IMR-90 (cell line): ENCODE data around the gene PCSK6. TPM values are rescaled to one million over a fixed set of nuclear protein-coding genes. Genes with fewer than 3 reads are reported as not detected.

Source experiments
- ATAC-seq: fragments of 200-7000 bp; cut with Tn5 transposase; 2 replicates; pipeline ENCODE4 v1.9.1; 2020; ENCODE audit warnings: low read depth, mild to moderate bottlenecking, moderate library complexity
- BruUV-seq: library from RNA; stranded (reverse); fragments of 400-500 nt; replicated peaks from 2 replicates; lab custom pipeline; 2021; lab: Mats Ljungman, UMichigan
- CTCF ChIA-PET: fragments of 300-600 bp; formaldehyde crosslinking; extraction: SDS; loops from one replicate; lab custom pipeline; 2021; ENCODE audit warnings: antibody characterized with exemption; lab: Yijun Ruan, JAX
- POLR2A ChIA-PET: fragments of 300-600 bp; sonication (Branson Sonifier 250); formaldehyde crosslinking; loops from one replicate; lab custom pipeline; 2022; ENCODE audit warnings: antibody characterized with exemption; ENCODE audit not compliant: unreplicated experiment; lab: Charles Lee
- DNase-seq: peaks from one replicate; pipeline ENCODE4 v3.0.0; 2013
- H2AFZ ChIP-seq: replicated peaks from 2 replicates; pipeline ENCODE3; 2013; ENCODE audit warnings: low read length, mild to moderate bottlenecking; ENCODE audit not compliant: poor library complexity
- H2AK5ac ChIP-seq: 2 replicates; pipeline ENCODE4 v1.6.1; 2013; ENCODE audit warnings: low read depth, low read length, inconsistent platforms
- H2AK9ac ChIP-seq: replicated peaks from 2 replicates; pipeline ENCODE3; 2013; ENCODE audit warnings: mild to moderate bottlenecking, low read depth, low read length, moderate library complexity; ENCODE audit not compliant: poor library complexity
- H2BK120ac ChIP-seq: 2 replicates; pipeline ENCODE4 v1.6.1; 2013; ENCODE audit warnings: low read depth, low read length, inconsistent platforms
- H2BK15ac ChIP-seq: 3 replicates; pipeline ENCODE4 v1.6.1; 2013; ENCODE audit warnings: low read depth, low read length, inconsistent platforms
- H2BK20ac ChIP-seq: 2 replicates; pipeline ENCODE4 v1.6.1; 2013; ENCODE audit warnings: low read depth, mild to moderate bottlenecking, inconsistent platforms, low read length, moderate library complexity
- H2BK5ac ChIP-seq: 2 replicates; pipeline ENCODE4 v1.6.1; 2013; ENCODE audit warnings: mild to moderate bottlenecking, low read depth, low read length, inconsistent platforms; ENCODE audit not compliant: poor library complexity, severe bottlenecking
- H3K14ac ChIP-seq: replicated peaks from 2 replicates; pipeline ENCODE4 v1.6.1; 2013; ENCODE audit warnings: low read depth, low read length, inconsistent platforms
- H3K18ac ChIP-seq: 2 replicates; pipeline ENCODE4 v1.6.1; 2013; ENCODE audit warnings: low read depth, low read length, control low read depth
- H3K23ac ChIP-seq: 2 replicates; pipeline ENCODE4 v1.6.1; 2013; ENCODE audit warnings: low read depth, low read length, inconsistent platforms
- H3K27ac ChIP-seq: 2 replicates; pipeline ENCODE4 v1.5.1; 2013; ENCODE audit warnings: mild to moderate bottlenecking, control low read depth, low read length; ENCODE audit not compliant: insufficient read depth
- H3K27me3 ChIP-seq: 2 replicates; pipeline ENCODE4 v1.6.1; 2013; ENCODE audit warnings: low read length; ENCODE audit not compliant: control insufficient read depth, insufficient read depth
- H3K36me3 ChIP-seq: 2 replicates; pipeline ENCODE4 v1.6.1; 2013; ENCODE audit warnings: low read length, mixed read lengths; ENCODE audit not compliant: control insufficient read depth, insufficient read depth
- H3K4ac ChIP-seq: 2 replicates; pipeline ENCODE4 v1.6.1; 2013; ENCODE audit warnings: low read depth, low read length, inconsistent platforms
- H3K4me1 ChIP-seq: 2 replicates; pipeline ENCODE4 v1.6.1; 2013; ENCODE audit warnings: low read length, mixed read lengths; ENCODE audit not compliant: control insufficient read depth, insufficient read depth
- H3K4me2 ChIP-seq: 2 replicates; pipeline ENCODE4 v1.6.1; 2013; ENCODE audit warnings: low read depth, mild to moderate bottlenecking, control low read depth, low read length, moderate library complexity
- H3K4me3 ChIP-seq: 2 replicates; pipeline ENCODE4 v1.5.1; 2013; ENCODE audit warnings: low read depth, mild to moderate bottlenecking, control low read depth, low read length, moderate library complexity; ENCODE audit not compliant: insufficient read depth
- H3K56ac ChIP-seq: 2 replicates; pipeline ENCODE4 v1.6.1; 2013; ENCODE audit warnings: low read length, inconsistent platforms; ENCODE audit not compliant: insufficient read depth; ENCODE audit errors: extremely low read depth
- H3K79me1 ChIP-seq, 2 experiments: 2 replicates each; pipeline ENCODE4 v1.6.1; 2013; ENCODE audit warnings: low read length in 2 of 2, inconsistent platforms in 1 of 2, low read depth in 1 of 2
- H3K9ac ChIP-seq: 2 replicates; pipeline ENCODE4 v1.6.1; 2013; ENCODE audit warnings: low read depth, low read length, control low read depth
- H3K9me1 ChIP-seq: 2 replicates; pipeline ENCODE4 v1.6.1; 2013; ENCODE audit warnings: low read length, inconsistent platforms; ENCODE audit not compliant: insufficient read depth
- H3K9me3 ChIP-seq: 2 replicates; pipeline ENCODE4 v1.6.1; 2013; ENCODE audit warnings: low read length; ENCODE audit not compliant: control insufficient read depth, insufficient read depth
- H4K20me1 ChIP-seq: 2 replicates; pipeline ENCODE4 v1.6.1; 2013; ENCODE audit warnings: low read length, inconsistent platforms; ENCODE audit not compliant: insufficient read depth
- H4K5ac ChIP-seq: 2 replicates; pipeline ENCODE4 v1.6.1; 2013; ENCODE audit warnings: mild to moderate bottlenecking, low read depth, low read length, control low read depth
- H4K8ac ChIP-seq, 2 experiments: 2 replicates each; pipeline ENCODE4 v1.6.1; 2013; ENCODE audit warnings: low read depth in 2 of 2, low read length in 2 of 2, control low read depth in 1 of 2, inconsistent platforms in 1 of 2
- H4K91ac ChIP-seq: 2 replicates; pipeline ENCODE4 v1.6.1; 2013; ENCODE audit warnings: low read depth, low read length, inconsistent platforms; ENCODE audit not compliant: insufficient read depth
- BHLHE40 ChIP-seq: fragments of 150-350 bp; IDR thresholded peaks from 2 replicates; pipeline ENCODE4 v1.6.1; 2016; ENCODE audit warnings: mild to moderate bottlenecking, low read depth, low read length
- CEBPB ChIP-seq: IDR thresholded peaks from 2 replicates; pipeline ENCODE4 v1.6.1; 2012; ENCODE audit warnings: low read depth, low read length, improper control_type of control experiment
- CHD1 ChIP-seq: IDR thresholded peaks from 2 replicates; pipeline ENCODE4 v1.6.1; 2012; ENCODE audit warnings: low read depth, low read length, improper control_type of control experiment
- CTCF ChIP-seq: conservative IDR thresholded peaks from 2 replicates; pipeline ENCODE4 v1.5.1; 2012; ENCODE audit warnings: mild to moderate bottlenecking, low read depth, low read length, improper control_type of control experiment
- ELK1 ChIP-seq: fragments of 150-350 bp; IDR thresholded peaks from 2 replicates; pipeline ENCODE4 v1.6.1; 2016; ENCODE audit warnings: low read depth, mild to moderate bottlenecking, low read length, moderate library complexity, borderline replicate concordance
- FOS ChIP-seq: fragments of 150-350 bp; IDR thresholded peaks from 2 replicates; pipeline ENCODE4 v1.6.1; 2016; ENCODE audit warnings: low read depth, low read length
- MAFK ChIP-seq: IDR thresholded peaks from 2 replicates; pipeline ENCODE4 v1.6.1; 2012; ENCODE audit warnings: low read depth, low read length, improper control_type of control experiment
- MAZ ChIP-seq: IDR thresholded peaks from 2 replicates; pipeline ENCODE4 v1.6.1; 2012; ENCODE audit warnings: low read depth, mild to moderate bottlenecking, low read length, improper control_type of control experiment, moderate library complexity, borderline replicate concordance
- MXI1 ChIP-seq: IDR thresholded peaks from 2 replicates; pipeline ENCODE4 v1.6.1; 2012; ENCODE audit warnings: low read depth, mild to moderate bottlenecking, low read length, moderate library complexity, borderline replicate concordance
- NFE2L2 ChIP-seq: fragments of 150-350 bp; IDR thresholded peaks from 2 replicates; pipeline ENCODE4 v1.6.1; 2016; ENCODE audit warnings: low read depth, mild to moderate bottlenecking, low read length
- POLR2A ChIP-seq: IDR thresholded peaks from 2 replicates; pipeline ENCODE4 v1.6.1; 2012; ENCODE audit warnings: mild to moderate bottlenecking, low read depth, low read length
- RAD21 ChIP-seq: IDR thresholded peaks from 2 replicates; pipeline ENCODE4 v1.6.1; 2012; ENCODE audit warnings: low read length, improper control_type of control experiment
- RCOR1 ChIP-seq: IDR thresholded peaks from 2 replicates; pipeline ENCODE4 v1.6.1; 2012; ENCODE audit warnings: mild to moderate bottlenecking, low read length, improper control_type of control experiment; ENCODE audit not compliant: insufficient replicate concordance
- RFX5 ChIP-seq: IDR thresholded peaks from 2 replicates; pipeline ENCODE4 v1.8.0; 2012; ENCODE audit warnings: low read depth, mild to moderate bottlenecking, low read length, moderate library complexity
- SMC3 ChIP-seq: fragments of 150-350 bp; IDR thresholded peaks from 2 replicates; pipeline ENCODE4 v1.6.1; 2016; ENCODE audit warnings: low read depth, mild to moderate bottlenecking, antibody characterized with exemption, low read length, moderate library complexity
- USF2 ChIP-seq: fragments of 150-350 bp; IDR thresholded peaks from 2 replicates; pipeline ENCODE4 v1.6.1; 2017; ENCODE audit warnings: mild to moderate bottlenecking, antibody characterized with exemption, low read length, low read depth
- WGBS, 2 experiments: methylation state at CpG; one replicate each; pipeline versions ENCODE4 v1.1.5 to v1.1.7; 2013; ENCODE audit warnings: missing lambda C conversion rate in 2 of 2; ENCODE audit not compliant: insufficient read length in 1 of 2; ENCODE audit errors: extremely low coverage in 2 of 2; 5-methylcytosine and 5-hydroxymethylcytosine counted together
- dilution Hi-C: fragments of 300-500 bp; cut with HindIII; formaldehyde crosslinking; loops from one replicate; pipeline ENCODE4 v1.14.3; 2018; ENCODE audit warnings: low sequenced_read_pairs; ENCODE audit not compliant: unreplicated experiment
- in situ Hi-C: fragments of 300-500 bp; cut with MboI; formaldehyde crosslinking; loops from 3 replicates; pipeline ENCODE4 v1.14.3; 2019; ENCODE audit warnings: low sequenced_read_pairs, inconsistent platforms, mixed read lengths
- intact Hi-C: fragments of 100-400 bp; cut with micrococcal nuclease; formaldehyde crosslinking; loops from 2 replicates; pipeline ENCODE4 v1.10.0; 2022
- polyA plus RNA-seq, 3 experiments: library from polyadenylated mRNA; depleted of rRNA; stranded (reverse); fragments of >200 nt; gene quantifications; 2 replicates each; pipeline ENCODE4 v1.2.3, GENCODE V29; 2012; ENCODE audit warnings: low replicate concordance in 1 of 3
- total RNA-seq: library from RNA; depleted of rRNA; stranded (reverse); fragments of >200 nt; gene quantifications from 2 replicates; pipeline ENCODE4 v1.2.3, GENCODE V29; 2012

The PCSK6 gene
- total and polyA plus RNA-seq, 2 of the 4 experiments (the other 2 are of a cell fraction), result not detected

- Histone ChIP-seq H3K18ac (no peak overlapping the region), H3K23ac (no peak overlapping the region), H2AK5ac (no peak overlapping the region), H3K4me1 (no peaks in the 10 kb centered on the region), H2BK20ac (no peak overlapping the region), H4K5ac (no peak overlapping the region), H3K36me3 (no peaks in the 10 kb centered on the region), H4K20me1 (no peaks in the 10 kb centered on the region), H3K4me2 (no peak overlapping the region), H3K9me1 (no peaks in the 10 kb centered on the region), H3K4ac (no peak overlapping the region), H2BK120ac (no peak overlapping the region), H4K8ac (no peak overlapping the region), H3K27me3 (peaks cover 19% of the 10 kb centered on the region), H3K9ac (no peak overlapping the region), H3K79me1 (no peaks in the 10 kb centered on the region), H3K27ac (no peak overlapping the region), H2BK15ac (no peak overlapping the region), H2AFZ (no peak overlapping the region), H3K9me3 (no peaks in the 10 kb centered on the region), H2AK9ac (no peak overlapping the region), H3K56ac (no peak overlapping the region), H4K91ac (no peak overlapping the region), H3K14ac (no peak overlapping the region), H2BK5ac (no peak overlapping the region), H3K4me3 (no peak overlapping the region)
- TF ChIP-seq SMC3 (no peak), MAZ (no peak), RCOR1 (no peak), NFE2L2 (no peak), POLR2A (no peak), CEBPB (no peak), RFX5 (no peak), CTCF (no peak), MXI1 (no peak), USF2 (no peak), FOS (no peak), ELK1 (no peak), RAD21 (no peak), CHD1 (no peak), BHLHE40 (no peak), MAFK (no peak)
- CTCF ChIA-PET, result no interaction called here
- in situ Hi-C loops (no loop called here), intact Hi-C loops (no loop called here), dilution Hi-C loops (no loop called here)
- POLR2A ChIA-PET, result no interaction called here
- BruUV-seq, result no TSS peak
- ATAC-seq (no peak), DNase-seq (no peak)
- 31% methylated on average over 10 of the region's 13 CpGs; no CpG with 5 or more reads in 1 of the 2 experiments for WGBS, 2 experiments
Observed at GRCh38 chr15:101472033-101472432, 17.5 kb downstream of the PCSK6 start.
